Ovary (tissue), 3 donors: Measurements from ENCODE around the gene PNPLA6.

ENCODE experiments used
- POLR2A ChIP-seq: fragments of 450-650 bp; IDR thresholded peaks from one replicate; pipeline ENCODE4 v1.6.1; 2017; ENCODE audit warnings: antibody characterized with exemption, mild to moderate bottlenecking, moderate library complexity
- TF ChIP-seq, protein P1 (sequence below), 3 donors: fragments of 450-650 bp in 2 of 3; fragments of 200-600 bp in 1 of 3; IDR thresholded peaks; one replicate each; pipeline versions ENCODE4 v1.5.1 to v1.8.0; 2016 to 2022; ENCODE audit warnings: antibody characterized with exemption in 3 of 3, mild to moderate bottlenecking in 1 of 3
- donor health status: DM: no; HTN: no; CAD: no.

DNA sequence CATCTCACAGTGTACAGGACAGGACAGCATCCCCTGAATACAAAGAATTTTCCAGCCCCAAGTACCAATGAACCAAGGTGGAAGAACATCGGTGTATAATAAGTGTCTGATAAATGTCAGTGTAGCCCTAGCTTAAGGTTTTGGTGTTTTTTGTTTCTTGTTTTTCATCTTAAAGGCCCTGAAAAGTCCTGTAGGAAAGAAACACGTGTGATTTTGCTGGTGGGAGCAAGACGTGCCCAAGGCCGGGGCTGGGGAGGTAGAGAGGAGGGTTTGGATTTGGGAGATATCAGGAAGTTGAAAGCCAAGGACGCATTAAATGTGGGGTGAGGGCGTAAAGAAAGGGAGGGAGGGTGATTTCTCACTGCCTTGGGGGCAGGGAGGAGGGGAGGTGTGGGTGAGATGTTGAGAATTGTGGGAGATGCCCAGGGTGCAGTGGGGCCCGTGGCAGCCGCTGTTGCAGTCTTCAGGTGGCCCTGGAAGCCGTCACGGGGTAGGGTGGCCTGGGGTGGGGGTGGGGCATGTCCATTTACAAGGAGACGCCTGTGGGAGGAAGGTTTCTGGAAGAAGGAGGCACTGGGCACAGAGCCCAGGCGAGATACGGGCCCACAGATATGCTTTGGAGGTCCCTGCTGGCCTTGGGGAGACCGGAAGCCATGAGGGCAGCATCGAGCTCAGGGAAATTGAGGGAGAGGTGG lies 66.9 kb downstream of the PNPLA6 start:
- TF ChIP-seq, protein P1, sequence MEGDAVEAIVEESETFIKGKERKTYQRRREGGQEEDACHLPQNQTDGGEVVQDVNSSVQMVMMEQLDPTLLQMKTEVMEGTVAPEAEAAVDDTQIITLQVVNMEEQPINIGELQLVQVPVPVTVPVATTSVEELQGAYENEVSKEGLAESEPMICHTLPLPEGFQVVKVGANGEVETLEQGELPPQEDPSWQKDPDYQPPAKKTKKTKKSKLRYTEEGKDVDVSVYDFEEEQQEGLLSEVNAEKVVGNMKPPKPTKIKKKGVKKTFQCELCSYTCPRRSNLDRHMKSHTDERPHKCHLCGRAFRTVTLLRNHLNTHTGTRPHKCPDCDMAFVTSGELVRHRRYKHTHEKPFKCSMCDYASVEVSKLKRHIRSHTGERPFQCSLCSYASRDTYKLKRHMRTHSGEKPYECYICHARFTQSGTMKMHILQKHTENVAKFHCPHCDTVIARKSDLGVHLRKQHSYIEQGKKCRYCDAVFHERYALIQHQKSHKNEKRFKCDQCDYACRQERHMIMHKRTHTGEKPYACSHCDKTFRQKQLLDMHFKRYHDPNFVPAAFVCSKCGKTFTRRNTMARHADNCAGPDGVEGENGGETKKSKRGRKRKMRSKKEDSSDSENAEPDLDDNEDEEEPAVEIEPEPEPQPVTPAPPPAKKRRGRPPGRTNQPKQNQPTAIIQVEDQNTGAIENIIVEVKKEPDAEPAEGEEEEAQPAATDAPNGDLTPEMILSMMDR (IDR thresholded peaks at IDR 0.05), result no peak
- TF ChIP-seq POLR2A, result no peak
